Prostate gland (tissue), 2 donors: ENCODE results near the gene PLXND1. TPM values are rescaled to one million over a fixed set of nuclear protein-coding genes. Genes with fewer than 3 reads are reported as not detected.

Experiments used
- DNase-seq: peaks from one replicate; pipeline ENCODE4 v3.0.0-alpha.2; 2019; ENCODE audit warnings: low spot score
- H3K27ac ChIP-seq, 2 donors: fragments of 200-600 bp; sonication (generic); 2 replicates each; pipeline ENCODE4 v1.5.1; 2017 to 2019
- H3K27me3 ChIP-seq: fragments of 200-600 bp; sonication (generic); replicated peaks from 2 replicates; pipeline ENCODE4 v1.5.1; 2019; ENCODE audit not compliant: insufficient read depth
- H3K36me3 ChIP-seq, 2 donors: fragments of 200-600 bp; sonication (generic); 1 replicate in 1 of 2; 2 replicates in 1 of 2; pipeline versions ENCODE4 v1.5.1 to v1.8.1; 2017 to 2019
- H3K4me1 ChIP-seq: fragments of 200-600 bp; sonication (generic); replicated peaks from 2 replicates; pipeline ENCODE4 v1.5.1; 2019
- H3K4me3 ChIP-seq, 2 donors: fragments of 200-600 bp; sonication (generic); 2 replicates each; pipeline ENCODE4 v1.5.1; 2017 to 2019
- H3K9me3 ChIP-seq: fragments of 200-600 bp; sonication (generic); 2 replicates; pipeline ENCODE4 v1.5.1; 2017
- CTCF ChIP-seq, 4 experiments: fragments of 200-600 bp in 2 of 4; fragments of 450-650 bp in 2 of 4; sonication (generic) in 2 of 4; IDR thresholded peaks; 1 replicate in 3 of 4; 2 replicates in 1 of 4; pipeline ENCODE4 v1.5.1; 2016 to 2019; ENCODE audit warnings: antibody characterized with exemption in 4 of 4, mild to moderate bottlenecking in 2 of 4, moderate library complexity in 2 of 4
- POLR2A ChIP-seq: fragments of 450-650 bp; IDR thresholded peaks from one replicate; pipeline ENCODE4 v1.6.1; 2016; ENCODE audit warnings: antibody characterized with exemption, mild to moderate bottlenecking
- POLR2AphosphoS5 ChIP-seq: sonication (generic); formaldehyde crosslinking; IDR thresholded peaks from one replicate; pipeline ENCODE4 v1.6.1; 2017; ENCODE audit warnings: antibody characterized with exemption
- WGBS: methylation state at CpG from one replicate; pipeline ENCODE4 v1.1.5; 2018; 5-methylcytosine and 5-hydroxymethylcytosine counted together
- intact Hi-C: fragments of 100-400 bp; cut with DNase I; formaldehyde crosslinking; loops from one replicate; pipeline ENCODE4 v1.14.2; 2022
- total RNA-seq, 2 donors: library from RNA; depleted of rRNA; stranded (reverse); fragments of >200 nt; gene quantifications; one replicate each; pipeline ENCODE4 v1.1.0, GENCODE V29; 2016

Gene PLXND1
- total RNA-seq, 2 donors from 2014 or later: 19.7 to 83.6 TPM

- TF ChIP-seq POLR2A: no peak
- TF ChIP-seq CTCF (IDR thresholded peaks at IDR 0.05): no peak
- no peak for TF ChIP-seq POLR2AphosphoS5
- no peak overlapping the region for H3K4me3 ChIP-seq
- DNase-seq: no peak
- intact Hi-C loops: no loop called here
- WGBS: 79% methylated on average over 2 of the region's 2 CpGs
- no peaks in the 10 kb centered on the region for H3K4me1 ChIP-seq
- H3K36me3 ChIP-seq: no peaks in the 10 kb centered on the region
- H3K9me3 ChIP-seq: no peaks in the 10 kb centered on the region
- no peaks in the 10 kb centered on the region for H3K27me3 ChIP-seq
- H3K27ac ChIP-seq: no peak overlapping the region
Measured at GRCh38 chr3:129536374-129536667, 70.2 kb downstream of the PLXND1 start.

GRCh38 chr3:129535075-129535474, 71.4 kb downstream of the PLXND1 start:
- no peak for DNase-seq
- no peak overlapping the region for H3K4me3 ChIP-seq
- no peaks in the 10 kb centered on the region for H3K4me1 ChIP-seq
- intact Hi-C loops: no loop called here
- TF ChIP-seq CTCF (IDR thresholded peaks at IDR 0.05) (no peak), POLR2AphosphoS5 (no peak), POLR2A (no peak)
- no peaks in the 10 kb centered on the region for H3K27me3 ChIP-seq
- H3K9me3 ChIP-seq: no peaks in the 10 kb centered on the region
- WGBS: 85% methylated on average over 1 of the region's 1 CpG
- no peaks in the 10 kb centered on the region for H3K36me3 ChIP-seq
- no peak overlapping the region for H3K27ac ChIP-seq

- no peaks in the 10 kb centered on the region for H3K9me3 ChIP-seq
- no peak for TF ChIP-seq POLR2AphosphoS5
- intact Hi-C loops: no loop called here
- H3K4me1 ChIP-seq: no peaks in the 10 kb centered on the region
- no peak overlapping the region for H3K4me3 ChIP-seq
- H3K27ac ChIP-seq: no peak overlapping the region
- no peaks in the 10 kb centered on the region for H3K27me3 ChIP-seq
- 96% methylated on average over 4 of the region's 4 CpGs for WGBS
- no peaks in the 10 kb centered on the region for H3K36me3 ChIP-seq
- DNase-seq: no peak
Measured at GRCh38 chr3:129534428-129535027, 71.9 kb downstream of the PLXND1 start.

- H3K9me3 ChIP-seq: no peaks in the 10 kb centered on the region
- no peak overlapping the region for H3K27ac ChIP-seq
- H3K36me3 ChIP-seq: no peaks in the 10 kb centered on the region
- no peaks in the 10 kb centered on the region for H3K27me3 ChIP-seq
- H3K4me1 ChIP-seq: no peaks in the 10 kb centered on the region
- TF ChIP-seq CTCF (IDR thresholded peaks at IDR 0.05): no peak
- TF ChIP-seq POLR2AphosphoS5: no peak
- TF ChIP-seq POLR2A: no peak
- intact Hi-C loops: no loop called here
- no peak for DNase-seq
- H3K4me3 ChIP-seq: no peak overlapping the region
- 92% methylated on average over 16 of the region's 16 CpGs for WGBS
Measured at GRCh38 chr3:129533406-129533805, 73.1 kb downstream of the PLXND1 start.

GRCh38 chr3:129532261-129532660, 74.2 kb downstream of the PLXND1 start:
- H3K27ac ChIP-seq: no peak overlapping the region
- no peaks in the 10 kb centered on the region for H3K36me3 ChIP-seq
- WGBS: 98% methylated on average over 20 of the region's 20 CpGs
- H3K9me3 ChIP-seq: no peaks in the 10 kb centered on the region
- DNase-seq: no peak
- H3K4me1 ChIP-seq: no peaks in the 10 kb centered on the region
- no peaks in the 10 kb centered on the region for H3K27me3 ChIP-seq
- intact Hi-C loops: no loop called here
- TF ChIP-seq POLR2AphosphoS5 (no peak), POLR2A (no peak), CTCF (IDR thresholded peaks at IDR 0.05) (no peak)
- no peak overlapping the region for H3K4me3 ChIP-seq
